Stimulated activated CD8-positive, alpha-beta memory T cell treated with anti-CD3 and anti-CD28 coated beads, Interleukin-2, amount 100 ng/mL, for 1 hour (primary cell): ENCODE results near the gene SFXN2.

Experiments
- DNase-seq, 2 donors: peaks; one replicate each; pipeline ENCODE4 v3.0.0-alpha.2; 2020; ENCODE audit warnings: low read depth in 2 of 2

The SFXN2 gene

DNA sequence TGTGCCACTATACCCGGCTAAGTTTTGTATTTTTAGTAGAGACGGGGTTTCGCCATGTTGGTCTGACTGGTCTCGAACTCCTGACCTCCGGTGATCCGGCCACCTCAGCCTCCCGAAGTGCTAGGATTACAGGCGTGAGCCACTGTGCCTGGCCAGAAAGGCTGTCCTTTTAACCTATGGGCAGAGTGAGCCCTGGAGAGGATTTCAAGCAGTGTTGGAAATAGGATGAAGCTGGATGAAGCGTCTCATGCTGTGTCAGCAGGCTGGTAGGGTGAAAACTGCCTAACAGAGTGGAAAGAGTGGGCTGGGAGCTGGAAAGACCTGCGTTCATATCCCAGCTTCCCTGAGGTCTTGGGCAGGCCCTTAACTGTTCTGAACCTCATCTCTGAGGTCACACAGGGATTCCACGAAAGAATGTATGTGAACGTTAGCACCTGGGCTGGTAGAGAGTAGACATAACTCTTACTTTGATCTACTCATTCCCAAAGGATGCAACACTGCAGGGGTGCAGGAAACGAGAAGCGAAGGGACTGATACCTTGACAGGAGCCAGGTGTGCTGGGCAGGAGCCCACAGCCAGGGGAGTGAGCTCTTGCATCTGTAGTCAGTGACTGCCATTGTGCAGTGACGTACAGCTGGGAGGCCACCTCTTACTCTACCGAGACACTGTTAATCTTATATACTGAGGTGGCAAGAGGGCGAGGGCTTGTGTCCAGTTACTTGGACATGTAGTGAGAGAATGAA lies 63.4 kb downstream of the SFXN2 start:
- DNase-seq: no peak

DNA sequence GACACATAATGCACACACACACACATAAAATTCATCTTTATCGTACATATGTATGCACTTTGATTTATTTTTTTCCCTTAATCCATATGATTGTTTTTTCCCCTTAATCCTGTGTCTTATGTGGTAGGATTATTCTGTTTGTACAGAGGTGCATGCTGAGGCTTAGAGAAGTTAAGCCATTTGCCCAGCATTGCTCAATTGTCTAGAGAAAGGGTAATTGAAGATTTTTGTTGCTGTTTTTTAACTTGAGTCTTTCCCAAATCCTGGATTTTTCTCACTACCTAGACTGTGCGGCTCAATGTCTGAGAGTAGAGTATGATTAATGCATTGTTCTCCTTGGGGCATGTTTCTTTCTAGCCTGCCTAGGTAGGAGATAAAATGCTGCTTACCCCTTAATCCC lies 64.3 kb downstream of the SFXN2 start:
- no peak for DNase-seq

- no peak for DNase-seq
These were observed 65.5 kb downstream of the SFXN2 start for GRCh38 chr10:102779680-102780526.

DNA sequence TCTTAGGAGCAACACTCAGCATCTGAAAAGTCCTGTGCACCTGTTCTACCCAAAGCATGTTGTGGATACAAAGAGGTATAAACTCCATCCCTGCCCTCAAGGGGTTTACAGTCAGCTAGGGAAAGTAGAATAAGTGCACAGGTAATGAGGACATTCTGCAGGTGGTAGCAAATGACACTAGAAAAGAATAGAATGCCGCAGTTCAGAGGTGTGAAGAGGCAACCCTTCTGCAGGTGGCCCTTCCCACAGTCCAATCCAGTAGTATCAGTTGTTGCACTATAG lies 66.0 kb downstream of the SFXN2 start:
- DNase-seq: no peak

DNA sequence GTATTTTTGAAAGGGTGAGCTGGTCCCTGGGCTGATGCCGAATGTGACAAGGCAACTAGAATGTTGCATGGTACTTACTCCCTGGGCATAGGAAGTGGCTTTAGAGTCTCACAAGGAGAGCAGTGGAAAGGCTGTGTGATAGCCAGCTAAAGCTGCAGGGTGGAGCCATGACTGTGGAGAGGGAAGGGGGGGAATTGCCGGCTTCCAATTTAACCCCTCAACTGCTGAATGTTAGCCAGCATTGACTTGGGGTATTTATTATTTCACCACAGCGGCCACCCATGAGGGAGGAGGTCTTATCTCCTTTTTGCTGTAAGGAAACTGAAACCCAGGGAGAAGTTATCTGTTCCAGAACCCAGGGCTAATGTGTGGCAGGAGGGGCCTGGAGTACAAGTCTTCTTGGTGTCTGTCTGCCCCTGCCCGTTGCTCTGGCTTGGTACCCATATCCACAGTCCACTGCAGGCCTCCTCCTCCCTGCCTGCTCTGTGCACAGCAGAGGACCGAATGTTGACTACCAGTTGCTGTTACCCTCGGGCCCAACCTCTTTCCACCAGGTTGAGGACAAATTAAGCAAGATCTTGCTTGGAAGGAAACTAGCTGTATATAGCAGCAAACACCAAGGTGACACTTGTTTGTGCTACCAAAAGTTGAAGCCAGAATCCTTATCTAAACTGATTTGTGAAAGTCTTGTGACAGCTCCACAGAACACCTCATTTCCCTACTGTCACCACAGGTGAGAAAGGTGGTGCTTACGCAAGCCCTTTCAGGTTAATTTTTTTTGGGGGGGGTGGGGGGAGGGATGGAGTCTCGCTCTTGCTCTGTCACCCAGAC lies 66.9 kb downstream of the SFXN2 start:
- DNase-seq: no peak

GRCh38 chr10:102781921-102782557 lies 67.6 kb downstream of the SFXN2 start:
- no peak for DNase-seq

DNA sequence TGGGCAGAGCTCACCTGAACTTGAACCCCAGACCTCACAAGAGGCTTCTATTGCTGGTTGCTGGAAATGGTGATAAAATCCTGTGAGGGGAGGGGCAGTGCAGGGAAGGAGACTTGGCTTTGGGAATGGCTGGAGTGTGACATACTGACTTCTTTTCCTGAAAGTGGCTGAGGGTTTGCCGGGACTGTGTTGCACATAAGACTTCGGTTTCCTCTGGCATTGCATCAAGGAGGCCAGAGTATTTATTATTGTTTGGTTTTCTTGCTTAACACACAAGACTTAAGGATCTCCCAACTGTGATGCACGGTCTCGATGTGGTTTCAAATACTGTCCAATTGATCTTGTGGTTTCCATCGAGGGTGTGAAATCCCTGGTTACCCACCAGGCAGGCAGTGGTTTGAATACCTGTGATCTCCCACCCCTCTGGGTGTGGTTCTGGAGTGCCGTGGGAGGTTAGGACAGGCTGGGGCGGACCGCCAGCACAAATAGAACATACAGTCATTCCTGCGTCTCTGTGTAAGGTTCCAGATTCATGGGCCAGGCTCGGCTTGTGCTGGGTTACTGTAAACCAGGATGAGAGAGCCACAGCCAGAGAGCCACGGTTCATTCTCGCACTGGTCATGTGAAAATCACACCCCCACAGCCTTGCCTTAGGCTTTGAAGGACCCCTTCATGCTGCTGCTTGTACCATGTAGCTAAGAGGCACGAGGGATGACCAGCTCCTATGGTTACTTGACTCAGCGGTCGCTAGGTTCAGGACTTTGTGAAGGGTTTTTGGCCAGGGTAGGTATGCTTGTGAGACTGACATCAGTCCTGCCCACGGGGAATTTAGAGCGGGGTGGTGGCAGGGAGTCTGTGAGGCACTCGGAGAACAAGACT lies 68.5 kb downstream of the SFXN2 start:
- DNase-seq: no peak

GRCh38 chr10:102783568-102783967 lies 69.1 kb downstream of the SFXN2 start:
- no peak for DNase-seq

- DNase-seq: no peak
These were observed 71.4 kb downstream of the SFXN2 start for GRCh38 chr10:102785818-102786217.

- no peak for DNase-seq
These were observed 77.4 kb downstream of the SFXN2 start for GRCh38 chr10:102791754-102792395.
